Nephron progenitor cell (in vitro differentiated cells): Measurements from ENCODE around the gene ERC1.

Source experiments
- DNase-seq: peaks from one replicate; pipeline ENCODE4 v3.0.0; 2021
- H3K27ac Mint-ChIP-seq: 2 replicates; pipeline ENCODE4 v1.8.0; 2021; ENCODE audit warnings: mild to moderate bottlenecking, moderate library complexity, mixed read lengths
- H3K27me3 Mint-ChIP-seq: 2 replicates; pipeline ENCODE4 v1.8.0; 2021; ENCODE audit warnings: mild to moderate bottlenecking, low read depth, mixed read lengths; ENCODE audit not compliant: poor library complexity
- H3K36me3 Mint-ChIP-seq: 2 replicates; pipeline ENCODE4 v1.8.0; 2021; ENCODE audit warnings: low read depth, mixed read lengths
- H3K4me1 Mint-ChIP-seq: 2 replicates; pipeline ENCODE4 v1.8.0; 2021; ENCODE audit warnings: mixed read lengths
- H3K4me3 Mint-ChIP-seq: 2 replicates; pipeline ENCODE4 v1.8.0; 2021; ENCODE audit warnings: mild to moderate bottlenecking, moderate library complexity, mixed read lengths
- H3K9me3 Mint-ChIP-seq: 2 replicates; pipeline ENCODE4 v1.8.0; 2021; ENCODE audit warnings: mild to moderate bottlenecking, moderate library complexity, mixed read lengths
- CTCF ChIP-seq: fragments of 200-600 bp; sonication (generic); IDR thresholded peaks from 2 replicates; pipeline ENCODE4 v1.5.0; 2021; ENCODE audit warnings: antibody characterized with exemption

The ERC1 gene

DNA sequence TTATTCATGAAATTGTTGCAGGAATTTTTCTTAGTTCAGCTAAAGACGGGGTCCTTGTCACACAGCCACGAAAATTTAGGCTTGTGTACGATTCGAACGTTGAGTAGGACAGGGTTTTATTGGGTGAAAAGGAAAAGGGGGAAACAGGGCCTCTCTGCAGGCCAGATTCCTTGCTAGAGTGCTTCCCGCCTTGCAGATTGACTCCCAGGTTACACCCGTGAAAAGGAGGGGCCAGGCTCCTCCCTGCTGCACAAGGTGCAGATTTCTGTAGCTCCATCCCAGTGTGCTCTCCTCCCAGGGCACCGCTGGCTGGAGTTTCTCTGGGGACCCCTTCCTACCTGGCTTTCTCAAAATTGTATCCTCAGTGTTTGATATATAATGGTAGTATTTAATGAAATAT lies 221.5 kb downstream of the ERC1 start:
- Mint-ChIP-seq H3K4me3 (no peak overlapping the region), H3K36me3 (peaks cover 18% of the 10 kb centered on the region), H3K27me3 (no peaks in the 10 kb centered on the region), H3K27ac (peak overlapping the region; percentile 81), H3K4me1 (peaks cover 40% of the 10 kb centered on the region), H3K9me3 (no peaks in the 10 kb centered on the region)
- no peak for TF ChIP-seq CTCF
- peak; percentile 15 for DNase-seq

DNA sequence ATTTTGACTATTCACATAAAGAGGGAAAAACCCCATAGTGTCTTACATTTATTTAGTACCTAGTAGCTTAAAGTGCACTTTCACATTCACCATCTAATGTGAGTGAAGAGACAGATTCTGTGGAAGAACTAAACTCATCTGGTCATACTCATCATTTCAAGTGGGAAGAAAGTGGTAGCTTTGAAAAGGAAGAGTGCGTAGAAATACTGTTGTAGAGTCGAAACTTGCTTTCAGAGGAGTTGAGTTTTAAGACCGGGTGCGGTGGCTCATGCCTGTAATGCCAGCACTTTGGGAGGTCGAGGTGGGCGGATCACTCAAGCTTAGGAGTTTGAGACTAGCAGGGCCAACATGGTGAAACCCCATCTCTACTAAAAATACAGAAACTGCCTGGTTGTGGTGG lies 222.2 kb downstream of the ERC1 start:
- TF ChIP-seq CTCF = no peak

GRCh38 chr12:1213618-1214205 lies 222.7 kb downstream of the ERC1 start:
- no peak for DNase-seq
- no peaks in the 10 kb centered on the region for H3K9me3 Mint-ChIP-seq
- H3K4me1 Mint-ChIP-seq = peaks cover 40% of the 10 kb centered on the region
- H3K27me3 Mint-ChIP-seq = no peaks in the 10 kb centered on the region
- peaks cover 16% of the 10 kb centered on the region for H3K36me3 Mint-ChIP-seq
- no peak for TF ChIP-seq CTCF
- H3K4me3 Mint-ChIP-seq = no peak overlapping the region
- no peak overlapping the region for H3K27ac Mint-ChIP-seq

More for the DNA sequence above, 222.2 kb downstream of the ERC1 start:
- H3K9me3 Mint-ChIP-seq = no peaks in the 10 kb centered on the region
- no peak overlapping the region for H3K4me3 Mint-ChIP-seq
- H3K27me3 Mint-ChIP-seq = no peaks in the 10 kb centered on the region
- H3K36me3 Mint-ChIP-seq = peaks cover 16% of the 10 kb centered on the region
- no peak overlapping the region for H3K27ac Mint-ChIP-seq
- peaks cover 40% of the 10 kb centered on the region for H3K4me1 Mint-ChIP-seq
- DNase-seq = no peak

- peaks cover 24% of the 10 kb centered on the region for H3K4me1 Mint-ChIP-seq
- no peak for TF ChIP-seq CTCF
- H3K27ac Mint-ChIP-seq = no peak overlapping the region
- DNase-seq = no peak
- no peaks in the 10 kb centered on the region for H3K9me3 Mint-ChIP-seq
- H3K4me3 Mint-ChIP-seq = no peak overlapping the region
- no peaks in the 10 kb centered on the region for H3K27me3 Mint-ChIP-seq
- H3K36me3 Mint-ChIP-seq = peaks cover 6% of the 10 kb centered on the region
Observed at GRCh38 chr12:1216560-1216959, 225.5 kb downstream of the ERC1 start.

DNA sequence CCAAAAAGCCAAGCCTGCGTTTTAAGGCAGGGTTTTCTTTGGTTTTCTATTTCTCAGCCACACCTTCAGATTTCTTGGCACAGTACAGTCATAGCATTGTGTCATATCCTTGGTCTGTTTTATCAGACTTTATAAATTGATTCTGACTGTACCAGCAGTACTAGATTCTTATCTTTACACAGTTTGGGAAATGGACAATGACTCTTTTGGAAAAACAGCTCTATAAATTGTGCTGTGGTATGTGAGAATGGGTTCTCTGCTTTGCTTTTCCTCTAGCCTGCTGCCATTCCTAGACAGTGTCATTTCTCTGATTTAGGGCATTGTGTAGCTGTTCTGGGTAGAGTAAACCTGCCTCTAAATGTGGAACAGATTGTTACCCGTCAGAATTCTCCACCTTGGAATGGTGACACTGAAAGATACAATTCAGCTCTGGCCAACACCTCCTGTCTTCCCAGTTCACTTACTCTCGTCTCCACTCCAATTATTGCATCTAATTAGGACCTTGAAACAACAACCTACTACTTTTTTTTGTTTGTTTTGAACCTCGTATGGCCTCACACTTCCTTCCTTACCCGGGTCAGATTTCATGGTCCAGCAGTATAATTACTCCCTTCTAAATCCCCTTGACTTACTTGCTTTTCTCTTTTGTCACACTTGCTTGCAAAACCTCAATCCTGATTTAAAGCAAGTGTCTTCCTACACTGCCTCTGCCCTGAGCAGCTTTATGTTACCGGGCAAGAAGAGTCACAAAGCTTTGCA lies 226.3 kb downstream of the ERC1 start:
- Mint-ChIP-seq H3K4me1 (peaks cover 15% of the 10 kb centered on the region), H3K36me3 (peaks cover 6% of the 10 kb centered on the region), H3K9me3 (no peaks in the 10 kb centered on the region), H3K27me3 (no peaks in the 10 kb centered on the region), H3K4me3 (no peak overlapping the region), H3K27ac (no peak overlapping the region)
- DNase-seq = peak; percentile 15
- no peak for TF ChIP-seq CTCF

GRCh38 chr12:1218369-1218768 lies 227.3 kb downstream of the ERC1 start:
- no peak for DNase-seq
- H3K4me1 Mint-ChIP-seq = peaks cover 5% of the 10 kb centered on the region
- peaks cover 3% of the 10 kb centered on the region for H3K36me3 Mint-ChIP-seq
- no peak for TF ChIP-seq CTCF
- no peaks in the 10 kb centered on the region for H3K27me3 Mint-ChIP-seq
- no peak overlapping the region for H3K4me3 Mint-ChIP-seq
- H3K9me3 Mint-ChIP-seq = no peaks in the 10 kb centered on the region
- no peak overlapping the region for H3K27ac Mint-ChIP-seq
